ENCODE results near the gene SEMA3C.

GRCh38 chr7:80731281-80731680 lies 187.6 kb downstream of the SEMA3C start:
- TF ChIP-seq CTCF (IDR thresholded peaks at IDR 0.05) (no peak), POLR2A (IDR thresholded peaks at IDR 0.05) (no peak)
